Progenitor cell of endocrine pancreas (in vitro differentiated cells): Measurements from ENCODE around the gene POLD1. TPM values are rescaled to one million over a fixed set of nuclear protein-coding genes. Genes with fewer than 3 reads are reported as not detected.

Experiments
- DNase-seq: peaks from one replicate; pipeline ENCODE4 v3.0.0; 2021; ENCODE audit warnings: low spot score; ENCODE audit not compliant: unreplicated experiment
- H3K27ac Mint-ChIP-seq: 2 replicates; pipeline ENCODE4 v1.8.0; 2021; ENCODE audit warnings: mild to moderate bottlenecking, moderate library complexity, mixed read lengths
- H3K27me3 Mint-ChIP-seq: 2 replicates; pipeline ENCODE4 v1.8.0; 2021; ENCODE audit warnings: mixed read lengths
- H3K36me3 Mint-ChIP-seq: 2 replicates; pipeline ENCODE4 v1.8.0; 2022; ENCODE audit warnings: mixed read lengths; ENCODE audit not compliant: insufficient read depth
- H3K4me1 Mint-ChIP-seq: 2 replicates; pipeline ENCODE4 v1.8.0; 2021; ENCODE audit warnings: low read depth, mixed read lengths
- H3K4me3 Mint-ChIP-seq: 2 replicates; pipeline ENCODE4 v1.8.0; 2021; ENCODE audit warnings: low read depth, mild to moderate bottlenecking, moderate library complexity, mixed read lengths
- H3K9me3 Mint-ChIP-seq: 2 replicates; pipeline ENCODE4 v1.8.0; 2021; ENCODE audit warnings: low read depth, mixed read lengths
- total RNA-seq: library from RNA; stranded (reverse); gene quantifications from 2 replicates; pipeline ENCODE4 v1.2.1, GENCODE V29; 2021
- TF ChIP-seq, protein P1 (sequence below): fragments of 200-600 bp; sonication (generic); IDR thresholded peaks from one replicate; pipeline ENCODE4 v1.5.0; 2021; ENCODE audit warnings: antibody characterized with exemption, mild to moderate bottlenecking; ENCODE audit not compliant: unreplicated experiment

POLD1 gene
- total RNA-seq, 1 donor from 2014 or later = 99.5 TPM

DNA sequence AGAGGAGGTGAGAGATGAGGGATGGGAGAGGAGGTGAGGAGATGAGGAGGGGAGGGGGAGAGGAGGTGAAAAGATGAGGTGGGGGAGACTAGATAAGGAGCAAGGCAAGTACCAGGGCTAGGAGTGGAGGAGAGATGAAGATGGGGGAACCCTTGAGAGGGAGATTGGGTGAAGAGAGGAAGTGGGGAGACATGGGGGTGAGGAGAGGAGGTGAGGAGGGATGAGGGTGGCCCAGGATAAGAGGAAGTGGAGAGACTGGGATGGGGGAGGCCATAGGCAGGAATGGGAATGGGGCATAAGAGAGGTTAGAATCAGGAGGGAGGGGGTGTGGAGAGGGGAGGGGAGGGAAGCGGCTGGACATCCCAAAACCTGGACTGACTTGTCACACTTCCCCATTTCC lies 75.5 kb downstream of the POLD1 start:
- H3K27me3 Mint-ChIP-seq = peaks cover 4% of the 10 kb centered on the region
- H3K36me3 Mint-ChIP-seq = no peaks in the 10 kb centered on the region
- H3K4me3 Mint-ChIP-seq = no peak overlapping the region
- no peak overlapping the region for H3K27ac Mint-ChIP-seq
- no peaks in the 10 kb centered on the region for H3K9me3 Mint-ChIP-seq
- no peak for DNase-seq
- H3K4me1 Mint-ChIP-seq = no peaks in the 10 kb centered on the region
- TF ChIP-seq, protein P1, sequence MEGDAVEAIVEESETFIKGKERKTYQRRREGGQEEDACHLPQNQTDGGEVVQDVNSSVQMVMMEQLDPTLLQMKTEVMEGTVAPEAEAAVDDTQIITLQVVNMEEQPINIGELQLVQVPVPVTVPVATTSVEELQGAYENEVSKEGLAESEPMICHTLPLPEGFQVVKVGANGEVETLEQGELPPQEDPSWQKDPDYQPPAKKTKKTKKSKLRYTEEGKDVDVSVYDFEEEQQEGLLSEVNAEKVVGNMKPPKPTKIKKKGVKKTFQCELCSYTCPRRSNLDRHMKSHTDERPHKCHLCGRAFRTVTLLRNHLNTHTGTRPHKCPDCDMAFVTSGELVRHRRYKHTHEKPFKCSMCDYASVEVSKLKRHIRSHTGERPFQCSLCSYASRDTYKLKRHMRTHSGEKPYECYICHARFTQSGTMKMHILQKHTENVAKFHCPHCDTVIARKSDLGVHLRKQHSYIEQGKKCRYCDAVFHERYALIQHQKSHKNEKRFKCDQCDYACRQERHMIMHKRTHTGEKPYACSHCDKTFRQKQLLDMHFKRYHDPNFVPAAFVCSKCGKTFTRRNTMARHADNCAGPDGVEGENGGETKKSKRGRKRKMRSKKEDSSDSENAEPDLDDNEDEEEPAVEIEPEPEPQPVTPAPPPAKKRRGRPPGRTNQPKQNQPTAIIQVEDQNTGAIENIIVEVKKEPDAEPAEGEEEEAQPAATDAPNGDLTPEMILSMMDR = no peak

DNA sequence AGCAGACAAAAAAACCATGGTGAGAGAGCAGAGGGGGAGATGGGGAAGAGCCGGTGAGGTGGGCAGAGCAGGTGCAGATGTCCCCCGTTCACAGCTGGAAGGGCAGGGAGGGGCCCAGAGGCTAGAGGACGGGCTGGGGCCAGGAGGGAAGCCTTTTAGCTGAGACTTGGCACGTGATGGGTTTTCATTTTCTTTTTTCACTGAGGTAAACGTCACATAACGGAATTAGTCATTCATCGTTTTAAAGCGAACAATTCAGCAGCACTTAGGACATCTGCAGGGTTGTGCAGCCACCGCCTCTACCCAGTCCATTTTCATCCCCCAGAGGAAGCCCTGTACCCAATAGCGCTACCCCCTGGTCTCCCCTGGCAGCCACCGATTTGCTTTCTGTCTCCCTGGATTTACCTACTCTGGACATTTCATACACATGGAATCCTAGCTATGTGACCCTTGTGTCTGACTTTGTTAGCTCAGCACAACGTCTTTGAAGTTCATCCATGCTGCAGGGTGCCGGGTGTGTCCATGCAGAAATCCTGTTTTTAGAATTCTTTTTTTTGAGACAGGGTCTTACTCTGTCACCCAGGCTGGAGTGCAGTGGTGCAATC lies 76.1 kb downstream of the POLD1 start:
- H3K36me3 Mint-ChIP-seq = no peaks in the 10 kb centered on the region
- no peak overlapping the region for H3K27ac Mint-ChIP-seq
- peaks cover 4% of the 10 kb centered on the region for H3K27me3 Mint-ChIP-seq
- H3K4me1 Mint-ChIP-seq = no peaks in the 10 kb centered on the region
- H3K4me3 Mint-ChIP-seq = no peak overlapping the region
- TF ChIP-seq, protein P1 = no peak
- H3K9me3 Mint-ChIP-seq = no peaks in the 10 kb centered on the region
- no peak for DNase-seq

DNA sequence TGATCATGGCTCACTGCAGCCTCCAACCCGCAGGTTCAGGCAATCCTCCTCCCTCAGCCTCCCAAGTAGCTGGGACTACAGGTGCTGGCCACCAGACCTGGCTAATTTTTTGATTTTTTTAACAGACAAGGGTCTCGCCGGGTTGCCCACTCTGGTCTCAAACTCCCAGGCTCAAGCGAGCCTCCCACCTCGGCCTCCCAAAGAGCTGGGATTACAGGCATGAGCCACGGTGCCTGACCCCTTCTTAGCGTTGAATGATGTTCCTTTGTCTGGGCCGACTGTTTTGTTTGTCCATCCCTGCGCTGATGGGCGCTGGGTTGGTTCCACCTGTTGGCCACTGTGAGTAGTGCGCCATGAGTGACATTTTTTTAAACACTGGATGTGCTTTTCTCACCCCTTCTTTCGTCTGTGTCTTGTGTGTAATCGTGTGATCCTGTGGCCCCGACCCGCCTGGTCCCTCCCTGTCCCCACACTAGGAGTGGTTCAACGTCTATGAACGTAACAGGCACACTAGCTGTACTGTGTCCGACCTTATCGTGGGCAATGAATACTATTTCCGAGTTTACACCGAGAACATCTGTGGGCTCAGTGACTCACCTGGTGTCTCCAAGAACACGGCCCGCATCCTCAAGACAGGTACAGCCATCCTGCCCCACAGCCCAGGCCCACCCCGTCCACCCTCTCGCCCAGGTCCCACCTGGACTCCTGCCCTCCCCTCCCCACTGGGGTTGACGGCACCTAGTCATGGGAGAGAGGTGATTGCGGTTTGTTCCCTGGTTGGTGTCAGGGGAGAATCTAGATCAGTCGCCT lies 77.1 kb downstream of the POLD1 start:
- Mint-ChIP-seq H3K27ac (no peak overlapping the region), H3K4me3 (no peak overlapping the region), H3K4me1 (peaks cover 4% of the 10 kb centered on the region), H3K36me3 (no peaks in the 10 kb centered on the region), H3K9me3 (no peaks in the 10 kb centered on the region), H3K27me3 (peaks cover 4% of the 10 kb centered on the region)
- TF ChIP-seq, protein P1 = peak; percentile 80
- DNase-seq = peak; percentile 39

DNA sequence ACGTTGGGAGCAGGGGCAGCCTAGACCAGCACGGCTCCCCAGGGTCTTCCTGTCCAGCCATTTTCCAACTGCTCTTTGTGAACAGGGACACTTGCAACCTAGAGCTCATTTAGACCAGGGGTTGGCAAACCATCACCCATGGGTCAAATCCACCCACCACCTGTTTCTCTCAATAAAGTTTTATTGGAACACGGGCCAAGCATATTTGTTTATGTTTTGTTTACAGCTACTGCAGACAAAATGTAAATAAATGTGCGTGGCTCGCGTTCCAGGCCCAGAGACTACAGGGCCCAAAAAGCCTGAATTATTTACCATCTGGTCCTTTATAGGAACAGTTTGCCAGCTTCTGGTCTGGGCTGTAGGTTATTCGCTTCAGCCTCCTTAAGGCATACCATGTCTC lies 78.8 kb downstream of the POLD1 start:
- Mint-ChIP-seq H3K36me3 (no peaks in the 10 kb centered on the region), H3K9me3 (no peaks in the 10 kb centered on the region), H3K4me3 (no peak overlapping the region), H3K27me3 (no peaks in the 10 kb centered on the region), H3K27ac (no peak overlapping the region), H3K4me1 (peaks cover 4% of the 10 kb centered on the region)
- DNase-seq = no peak
- TF ChIP-seq, protein P1 = no peak

DNA sequence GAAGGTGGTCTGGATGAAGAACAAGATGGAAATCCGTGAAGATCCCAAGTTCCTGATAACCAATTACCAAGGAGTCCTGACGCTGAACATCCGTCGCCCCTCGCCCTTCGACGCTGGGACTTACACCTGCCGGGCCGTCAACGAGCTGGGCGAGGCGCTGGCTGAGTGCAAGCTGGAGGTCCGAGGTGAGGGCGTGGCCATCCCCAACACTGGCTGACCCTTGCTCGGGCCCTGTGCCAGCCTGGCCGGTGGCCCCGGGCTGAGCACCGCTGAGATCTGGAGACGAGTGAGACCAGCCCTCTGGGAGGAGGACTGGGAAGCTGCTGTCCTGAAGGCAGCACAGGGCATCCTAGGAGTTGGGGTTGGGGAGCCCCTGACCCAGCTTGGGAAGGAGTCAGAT lies 80.2 kb downstream of the POLD1 start:
- no peak for DNase-seq

More for the DNA sequence above, 80.2 kb downstream of the POLD1 start:
- no peaks in the 10 kb centered on the region for H3K9me3 Mint-ChIP-seq
- no peak overlapping the region for H3K27ac Mint-ChIP-seq
- no peak overlapping the region for H3K4me3 Mint-ChIP-seq
- TF ChIP-seq, protein P1 = no peak
- peaks cover 4% of the 10 kb centered on the region for H3K4me1 Mint-ChIP-seq
- H3K36me3 Mint-ChIP-seq = no peaks in the 10 kb centered on the region
- no peaks in the 10 kb centered on the region for H3K27me3 Mint-ChIP-seq
